GM12878 (cell line): ENCODE results near the gene CIRBP. TPM values are rescaled to one million over a fixed set of nuclear protein-coding genes. Genes with fewer than 3 reads are reported as not detected.

Experiments used
- ATAC-seq: fragments of 200-7000 bp; cut with Tn5 transposase; 3 replicates; pipeline ENCODE4 v1.9.1; 2020; ENCODE audit warnings: mild to moderate bottlenecking, moderate library complexity
- BruUV-seq: library from RNA; stranded (reverse); fragments of 400-500 nt; replicated peaks from 2 replicates; lab custom pipeline; 2021; lab: Mats Ljungman, UMichigan
- CTCF ChIA-PET: fragments of 300-600 bp; sonication (Branson Sonifier 250); formaldehyde crosslinking; extraction: SDS; loops from one replicate; lab custom pipeline; 2021; ENCODE audit warnings: inconsistent platforms; lab: Yijun Ruan, JAX
- POLR2A ChIA-PET: fragments of 350-600 bp; formaldehyde crosslinking; extraction: SDS; loops from one replicate; lab custom pipeline; 2021; ENCODE audit warnings: inconsistent platforms; lab: Charles Lee
- RAD21 ChIA-PET: fragments of 300-600 bp; sonication (Branson Sonifier 250); formaldehyde crosslinking; loops from one replicate; lab custom pipeline; 2023; ENCODE audit warnings: antibody characterized with exemption; ENCODE audit not compliant: unreplicated experiment; lab: Charles Lee
- SMC1A ChIA-PET: fragments of 300-600 bp; sonication (Branson Sonifier 250); formaldehyde crosslinking; loops from one replicate; lab custom pipeline; 2023; ENCODE audit not compliant: unreplicated experiment, uncharacterized antibody; lab: Charles Lee
- DNase-seq: peaks from one replicate; pipeline ENCODE4 v3.0.0-alpha.2; 2011; ENCODE audit warnings: low read depth, low spot score
- FAIRE-seq: peaks from 3 replicates; lab custom pipeline; 2011; peaks lifted over from hg19 to GRCh38; lab: Jason Lieb, UNC
- H2AFZ ChIP-seq: 2 replicates; pipeline ENCODE4 v1.6.0; 2011; ENCODE audit warnings: low read depth, low read length, control low read depth; ENCODE audit not compliant: control insufficient read depth
- H3K27ac ChIP-seq: 2 replicates; pipeline ENCODE4 v1.5.1; 2011; ENCODE audit warnings: control low read depth; ENCODE audit not compliant: control insufficient read depth, insufficient read depth
- H3K27me3 ChIP-seq, 2 experiments: replicated peaks in 1 of 2; 2 replicates each; pipeline versions ENCODE4 v1.6.0 to v1.6.1; 2011; ENCODE audit warnings: low read length in 1 of 2; ENCODE audit not compliant: control insufficient read depth in 2 of 2, insufficient read depth in 2 of 2
- H3K36me3 ChIP-seq, 2 experiments: 2 replicates each; pipeline ENCODE4 v1.5.1; 2011; ENCODE audit warnings: low read length in 1 of 2; ENCODE audit not compliant: control insufficient read depth in 2 of 2, insufficient read depth in 2 of 2
- H3K4me1 ChIP-seq: 2 replicates; pipeline ENCODE4 v1.6.1; 2011; ENCODE audit warnings: mild to moderate bottlenecking, low read length, moderate library complexity, mixed read lengths; ENCODE audit not compliant: control insufficient read depth, insufficient read depth
- H3K4me2 ChIP-seq: 2 replicates; pipeline ENCODE4 v1.6.0; 2011; ENCODE audit warnings: control low read depth; ENCODE audit not compliant: control insufficient read depth, insufficient read depth
- H3K4me3 ChIP-seq: fragments of 200-600 bp; sonication (generic); 2 replicates; pipeline ENCODE4 v1.5.1; 2016
- H3K79me2 ChIP-seq: 2 replicates; pipeline ENCODE4 v1.6.0; 2011; ENCODE audit warnings: low read length; ENCODE audit not compliant: control insufficient read depth, insufficient read depth
- H3K9ac ChIP-seq: 2 replicates; pipeline ENCODE4 v1.8.0; 2011; ENCODE audit warnings: low read length, control low read depth, mixed read lengths; ENCODE audit not compliant: control insufficient read depth, insufficient read depth
- H3K9me3 ChIP-seq: replicated peaks from 3 replicates; pipeline ENCODE4 v1.5.1; 2011; ENCODE audit warnings: mild to moderate bottlenecking, low read length; ENCODE audit not compliant: control insufficient read depth, insufficient read depth
- H4K20me1 ChIP-seq: 2 replicates; pipeline ENCODE4 v1.6.0; 2011; ENCODE audit not compliant: control insufficient read depth, insufficient read depth
- BHLHE40 ChIP-seq, 2 experiments: fragments of 450-650 bp in 1 of 2; IDR thresholded peaks; 2 replicates each; pipeline ENCODE4 v1.6.1; 2011 to 2017; ENCODE audit warnings: low read depth in 2 of 2, borderline replicate concordance in 1 of 2, improper control_type of control experiment in 1 of 2, low read length in 1 of 2, mild to moderate bottlenecking in 1 of 2
- CEBPZ ChIP-seq: fragments of 150-350 bp; IDR thresholded peaks from 2 replicates; pipeline ENCODE4 v1.6.1; 2016; ENCODE audit warnings: low read depth, low read length
- CHD2 ChIP-seq: IDR thresholded peaks from 2 replicates; pipeline ENCODE4 v1.6.1; 2011; ENCODE audit warnings: low read depth, low read length, improper control_type of control experiment, borderline replicate concordance
- EGR1 ChIP-seq, 2 experiments: IDR thresholded peaks; 1 replicate in 1 of 2; 2 replicates in 1 of 2; pipeline ENCODE4 v1.6.1; 2011 to 2012; ENCODE audit warnings: low read depth in 2 of 2, low read length in 2 of 2, borderline replicate concordance in 1 of 2, mild to moderate bottlenecking in 1 of 2, moderate library complexity in 1 of 2
- POU2F2 ChIP-seq: IDR thresholded peaks from 3 replicates; pipeline ENCODE4 v1.6.1; 2011; ENCODE audit warnings: low read depth, mild to moderate bottlenecking, low read length, borderline replicate concordance
- YY1 ChIP-seq: IDR thresholded peaks from 2 replicates; pipeline ENCODE4 v1.6.1; 2011; ENCODE audit warnings: low read depth, mild to moderate bottlenecking, low read length
- ZNF207 ChIP-seq: fragments of 450-650 bp; IDR thresholded peaks from 2 replicates; pipeline ENCODE4 v1.6.1; 2014; ENCODE audit warnings: antibody characterized with exemption, mild to moderate bottlenecking, borderline replicate concordance
- WGBS: methylation state at CpG from one replicate; pipeline ENCODE4 v1.1.6; 2016; ENCODE audit warnings: low lambda C conversion rate; ENCODE audit not compliant: insufficient replicate concordance, insufficient coverage; ENCODE audit errors: missing lambda C conversion rate; 5-methylcytosine and 5-hydroxymethylcytosine counted together
- in situ Hi-C: fragments of 300-500 bp; cut with MboI; formaldehyde crosslinking; loops from 9 replicates; pipeline ENCODE4 v1.14.3; 2018; ENCODE audit warnings: mixed read lengths
- intact Hi-C: fragments of 100-400 bp; cut with micrococcal nuclease; formaldehyde crosslinking; loops from one replicate; pipeline ENCODE4 v1.14.2; 2022; ENCODE audit not compliant: unreplicated experiment
- polyA plus RNA-seq, 11 experiments: library from polyadenylated mRNA; depleted of rRNA in 4 of 11; unstranded in 6 of 11; stranded (reverse) in 5 of 11; fragments of >200 nt; fragmentation: Nextera tagmentation in 4 of 11; fragmentation: Illumina TruSeq in 1 of 11; extraction: Ambion mirVana in 4 of 11; extraction: Trizol in 1 of 11; gene quantifications; 1 replicate in 1 of 11; 2 replicates in 10 of 11; pipeline versions ENCODE4 v1.2.1 to v1.2.3, GENCODE V29; 2011 to 2016; ENCODE audit warnings: inconsistent platforms in 2 of 11, missing spikeins in 2 of 11, low read depth in 1 of 11
- total RNA-seq, 4 experiments: library from RNA; depleted of rRNA in 3 of 4; stranded (reverse); fragments of >200 nt in 3 of 4; fragmentation: Illumina TruSeq in 1 of 4; extraction: Trizol in 1 of 4; gene quantifications; 2 replicates each; pipeline versions ENCODE4 v1.2.1 to v1.2.3, GENCODE V29; 2013 to 2021

Gene CIRBP
- total and polyA plus RNA-seq, 10 of the 15 experiments (the other 5 are each of a cell fraction or from before 2014, with no cell fraction given) = 27.6 to 335 (median 229) TPM

GRCh38 chr19:1229924-1230782 lies 39.0 kb upstream of the CIRBP start:
- no peak overlapping the region for H3K9ac ChIP-seq
- ChIA-PET RAD21 (no interaction called here), CTCF (no interaction called here), SMC1A (no interaction called here), POLR2A (no interaction called here)
- H2AFZ ChIP-seq = no peak overlapping the region
- DNase-seq (no peak), FAIRE-seq (no peak)
- H3K4me3 ChIP-seq = no peak overlapping the region
- H3K79me2 ChIP-seq = no peaks in the 10 kb centered on the region
- H3K9me3 ChIP-seq = no peaks in the 10 kb centered on the region
- in situ Hi-C loops = no loop called here
- BruUV-seq = no TSS peak
- H3K4me1 ChIP-seq = no peaks in the 10 kb centered on the region
- 84% methylated on average over 32 of the region's 61 CpGs for WGBS
- H4K20me1 ChIP-seq = no peaks in the 10 kb centered on the region
- no peak overlapping the region for H3K27ac ChIP-seq
- peaks cover 0 to 3% of the 10 kb centered on the region in 2 experiments; a peak in 2 of 4 replicates for H3K36me3 ChIP-seq
- TF ChIP-seq BHLHE40 (IDR thresholded peaks at IDR 0.05; ENCODE audit: borderline replicate concordance in 1 of 2, low read depth in 2 of 2, low read length in 1 of 2) (no peak), EGR1 (IDR thresholded peaks at IDR 0.05; ENCODE audit: borderline replicate concordance in 1 of 2, low read depth in 2 of 2, low read length in 2 of 2) (no peak), CEBPZ (no peak), ZNF207 (no peak), CHD2 (no peak), POU2F2 (no peak), YY1 (no peak)
- TF ChIP-seq, all 136 proteins: peak for 0
- intact Hi-C loops = no loop called here
- no peaks in the 10 kb centered on the region for H3K27me3 ChIP-seq
- no peak overlapping the region for H3K4me2 ChIP-seq
- ATAC-seq = no peak
